Stimulated activated naive B cell treated with anti-CD40 and anti-IgM and Interleukin-4, amounts not matched to agents 10 μg/mL and 1 μg/mL and 100 μg/mL, for 72 hours (primary cell): ENCODE results near the gene ZFYVE9.
"Not testable (repeated sequence)": the region's sequence is repeated elsewhere in the genome, so short reads cannot be mapped to it uniquely, and the experiment has no call there.

Source experiments
- ATAC-seq, 2 donors: fragments of 150-1000 bp; cut with Tn5 transposase; replicated peaks; 2 replicates each; pipeline ENCODE4 v1.10.0; 2021; ENCODE audit warnings: moderate library complexity in 1 of 2
- DNase-seq: peaks from one replicate; pipeline ENCODE4 v3.0.0; 2021
- H3K27ac Mint-ChIP-seq: one replicate; pipeline ENCODE4 v1.8.0; 2022; ENCODE audit warnings: mild to moderate bottlenecking, mixed read lengths
- H3K27me3 Mint-ChIP-seq, 2 donors: one replicate each; pipeline ENCODE4 v1.8.0; 2022; ENCODE audit warnings: mixed read lengths in 2 of 2
- H3K36me3 Mint-ChIP-seq, 2 donors: one replicate each; pipeline ENCODE4 v1.8.0; 2022; ENCODE audit warnings: mixed read lengths in 2 of 2, mild to moderate bottlenecking in 1 of 2
- H3K4me1 Mint-ChIP-seq, 2 donors: one replicate each; pipeline ENCODE4 v1.8.0; 2022; ENCODE audit warnings: mixed read lengths in 2 of 2, mild to moderate bottlenecking in 1 of 2
- H3K4me3 Mint-ChIP-seq, 2 donors: one replicate each; pipeline ENCODE4 v1.8.0; 2022; ENCODE audit warnings: mild to moderate bottlenecking in 2 of 2, mixed read lengths in 2 of 2, moderate library complexity in 1 of 2
- H3K9me3 Mint-ChIP-seq, 2 donors: one replicate each; pipeline ENCODE4 v1.8.0; 2022; ENCODE audit warnings: mixed read lengths in 2 of 2, mild to moderate bottlenecking in 1 of 2

ZFYVE9 gene

DNA sequence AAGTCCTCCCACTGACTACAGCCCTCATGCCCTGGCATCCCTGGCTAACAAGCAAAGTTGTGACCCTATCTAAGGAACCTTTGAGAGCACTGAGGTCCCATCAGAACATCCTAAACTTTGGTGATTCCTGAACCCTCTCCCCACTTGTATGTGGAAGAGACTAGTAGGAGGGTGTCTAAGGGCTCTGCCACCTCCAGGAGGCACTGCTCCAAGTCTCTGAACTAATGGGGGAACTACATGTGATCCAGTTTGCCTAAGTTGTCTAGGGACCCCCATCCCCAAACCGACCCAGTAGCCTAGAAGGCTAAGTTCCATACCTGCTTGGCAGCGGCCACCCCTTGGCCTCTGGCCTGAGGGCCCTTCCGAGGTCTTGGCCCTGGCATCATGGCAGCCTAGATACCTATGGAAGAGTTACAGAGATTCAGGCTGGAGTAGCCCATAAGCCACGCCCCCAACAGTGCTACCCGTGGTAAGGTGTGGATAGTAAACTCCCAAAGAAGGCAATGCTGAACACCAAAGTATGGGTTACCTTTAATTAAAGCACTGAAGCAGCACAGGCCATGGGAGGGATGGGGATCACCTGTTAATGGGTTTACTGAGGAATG is 222.4 kb downstream of the ZFYVE9 start:
- ATAC-seq (no peak), DNase-seq (no peak)
- H3K9me3 Mint-ChIP-seq: no peaks in the 10 kb centered on the region
- peaks cover 35 to 37% of the 10 kb centered on the region in 2 donors for H3K36me3 Mint-ChIP-seq
- peak overlapping the region; percentile 14 for H3K27ac Mint-ChIP-seq
- H3K4me3 Mint-ChIP-seq: peak overlapping the region; percentile 61 to 63
- H3K4me1 Mint-ChIP-seq: peaks cover 11 to 39% of the 10 kb centered on the region in 2 donors
- H3K27me3 Mint-ChIP-seq: peaks cover 4 to 6% of the 10 kb centered on the region in 2 donors

DNA sequence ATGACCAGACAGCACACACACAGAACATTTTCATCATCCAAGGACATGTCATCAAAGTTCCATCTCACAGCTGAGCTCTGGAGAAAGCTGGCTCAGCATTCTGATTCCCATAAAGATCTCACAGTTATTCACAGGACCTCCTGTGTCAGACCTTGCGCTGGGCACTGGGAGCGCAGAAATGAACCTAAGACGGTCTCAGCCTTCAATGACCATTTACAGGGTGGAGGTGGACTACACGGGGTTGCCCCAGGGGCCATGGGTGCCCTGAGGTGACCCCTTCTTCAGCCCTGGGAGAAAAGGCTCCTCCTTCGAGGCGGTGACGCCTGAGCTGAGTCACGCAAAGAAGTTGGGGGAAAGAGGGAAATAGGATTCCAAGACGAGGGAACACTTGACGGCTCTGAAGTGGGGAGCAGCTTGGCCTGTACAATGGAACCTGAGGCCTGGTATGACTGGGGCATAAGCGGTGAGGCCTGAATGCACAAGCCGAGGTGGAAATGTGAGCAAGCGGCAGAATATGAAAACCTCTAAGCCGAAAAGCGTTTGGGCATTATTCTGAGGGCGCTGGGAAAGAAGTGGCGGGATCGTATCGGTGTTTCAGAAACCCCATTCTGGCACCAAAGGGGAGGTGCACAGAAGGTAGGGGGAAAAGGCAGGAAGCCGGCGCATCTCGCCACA is 223.3 kb downstream of the ZFYVE9 start:
- Mint-ChIP-seq H3K36me3 (peaks cover 30 to 35% of the 10 kb centered on the region in 2 donors), H3K4me3 (peak overlapping the region; percentile 93), H3K27ac (peak overlapping the region; percentile 96), H3K27me3 (peaks cover 4 to 6% of the 10 kb centered on the region in 2 donors), H3K9me3 (no peaks in the 10 kb centered on the region), H3K4me1 (peaks cover 11 to 39% of the 10 kb centered on the region in 2 donors)
- peak in 1 of 2 donors; percentile 2 for ATAC-seq
- DNase-seq: no peak

DNA sequence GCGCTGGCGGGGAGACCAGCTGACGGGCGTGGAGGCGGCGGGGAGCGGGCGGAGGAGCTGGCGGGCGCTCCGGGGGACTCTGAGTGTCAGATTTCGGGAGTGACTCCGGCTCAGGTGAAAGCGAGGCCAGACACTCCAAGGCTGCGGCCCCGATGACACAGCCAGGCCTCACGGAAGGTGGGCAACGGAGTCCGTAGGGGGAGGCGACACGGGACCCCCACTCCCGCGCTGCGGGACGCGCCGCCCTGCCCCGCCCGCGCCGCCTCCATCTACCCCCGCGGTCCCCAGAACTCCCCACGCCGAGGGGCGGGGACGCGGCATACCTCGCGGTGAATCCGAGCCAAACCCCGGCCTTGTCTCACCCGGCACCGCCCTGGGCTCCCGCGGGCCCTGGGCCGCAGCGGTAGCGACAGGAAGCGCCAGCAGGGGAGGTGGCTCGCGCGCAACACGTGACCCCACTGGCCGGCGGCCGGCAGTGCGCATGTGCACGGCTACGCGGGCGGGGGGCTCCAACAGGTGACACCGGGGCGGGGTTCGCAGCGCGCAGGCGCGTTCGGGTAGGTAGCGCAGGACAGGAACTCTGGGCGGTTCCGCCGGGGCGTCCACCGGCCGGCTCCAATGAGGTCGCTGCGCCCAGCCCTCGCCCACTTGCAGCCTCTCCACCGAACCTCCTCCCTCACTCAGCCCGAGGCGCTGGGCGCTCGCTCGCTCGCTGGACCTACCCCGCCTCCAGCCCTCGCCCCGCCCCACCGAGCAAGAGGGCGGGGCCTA is 224.0 kb downstream of the ZFYVE9 start, which contains the start of gene CC2D1B:
TSS of gene CC2D1B (minus strand) at position 460 of the 771 bp plus-strand sequence. CDS start 1,585 bp downstream, outside the sequence.
- no peaks in the 10 kb centered on the region for H3K9me3 Mint-ChIP-seq
- H3K4me1 Mint-ChIP-seq: peaks cover 11 to 39% of the 10 kb centered on the region in 2 donors
- ATAC-seq (peak; percentile 95 to 96), DNase-seq (peak; percentile 100)
- H3K27ac Mint-ChIP-seq: peak within 1 kb of the TSS; percentile 96
- H3K36me3 Mint-ChIP-seq: peaks cover 27 to 34% of the 10 kb centered on the region in 2 donors
- H3K27me3 Mint-ChIP-seq: peaks cover 4 to 6% of the 10 kb centered on the region in 2 donors
- H3K4me3 Mint-ChIP-seq: peak within 1 kb of the TSS; percentile 93

DNA sequence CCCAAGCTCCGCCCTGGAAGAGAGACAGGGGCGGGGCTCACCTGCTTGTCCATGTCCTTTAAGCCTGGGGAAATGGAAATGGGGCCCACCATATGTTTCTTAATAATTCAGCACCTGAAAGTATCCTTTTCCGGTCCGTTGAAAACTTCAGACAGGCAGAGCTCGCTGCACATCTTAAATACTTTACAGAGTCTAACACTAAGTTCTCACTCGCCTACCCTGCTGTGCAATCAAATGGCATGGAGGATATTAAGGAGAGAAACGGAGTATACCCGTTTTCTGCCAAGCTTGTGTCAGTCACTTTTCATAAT is 224.6 kb downstream of the ZFYVE9 start:
- Mint-ChIP-seq H3K9me3 (no peaks in the 10 kb centered on the region), H3K36me3 (peaks cover 23 to 31% of the 10 kb centered on the region in 2 donors), H3K27ac (peak overlapping the region; percentile 96), H3K27me3 (peaks cover 4 to 6% of the 10 kb centered on the region in 2 donors), H3K4me1 (peaks cover 11 to 34% of the 10 kb centered on the region in 2 donors), H3K4me3 (peak overlapping the region; percentile 93)
- no peak for ATAC-seq
- no peak for DNase-seq

DNA sequence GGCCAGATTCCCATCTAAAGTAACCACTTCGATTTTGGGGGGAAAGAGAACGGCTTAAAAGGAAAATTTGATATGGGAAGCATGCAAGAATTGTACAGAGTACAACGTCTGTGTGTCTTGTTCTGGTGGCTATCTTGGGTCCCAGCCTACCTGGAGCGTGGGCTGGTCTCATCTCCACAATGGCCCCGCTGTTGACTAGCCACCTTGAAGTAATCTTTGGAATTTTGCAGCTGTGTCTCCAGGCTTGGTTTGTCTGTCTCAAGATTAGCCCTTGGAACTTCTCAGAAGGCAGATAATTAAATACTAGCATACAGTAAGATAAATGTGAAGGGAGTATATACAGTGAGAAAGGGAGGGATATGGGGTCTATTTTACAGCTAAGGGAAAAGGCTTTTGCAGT is 225.4 kb downstream of the ZFYVE9 start:
- Mint-ChIP-seq H3K4me1 (peaks cover 11 to 28% of the 10 kb centered on the region in 2 donors), H3K4me3 (peak overlapping the region in 1 of 2 donors; percentile 32)

DNA sequence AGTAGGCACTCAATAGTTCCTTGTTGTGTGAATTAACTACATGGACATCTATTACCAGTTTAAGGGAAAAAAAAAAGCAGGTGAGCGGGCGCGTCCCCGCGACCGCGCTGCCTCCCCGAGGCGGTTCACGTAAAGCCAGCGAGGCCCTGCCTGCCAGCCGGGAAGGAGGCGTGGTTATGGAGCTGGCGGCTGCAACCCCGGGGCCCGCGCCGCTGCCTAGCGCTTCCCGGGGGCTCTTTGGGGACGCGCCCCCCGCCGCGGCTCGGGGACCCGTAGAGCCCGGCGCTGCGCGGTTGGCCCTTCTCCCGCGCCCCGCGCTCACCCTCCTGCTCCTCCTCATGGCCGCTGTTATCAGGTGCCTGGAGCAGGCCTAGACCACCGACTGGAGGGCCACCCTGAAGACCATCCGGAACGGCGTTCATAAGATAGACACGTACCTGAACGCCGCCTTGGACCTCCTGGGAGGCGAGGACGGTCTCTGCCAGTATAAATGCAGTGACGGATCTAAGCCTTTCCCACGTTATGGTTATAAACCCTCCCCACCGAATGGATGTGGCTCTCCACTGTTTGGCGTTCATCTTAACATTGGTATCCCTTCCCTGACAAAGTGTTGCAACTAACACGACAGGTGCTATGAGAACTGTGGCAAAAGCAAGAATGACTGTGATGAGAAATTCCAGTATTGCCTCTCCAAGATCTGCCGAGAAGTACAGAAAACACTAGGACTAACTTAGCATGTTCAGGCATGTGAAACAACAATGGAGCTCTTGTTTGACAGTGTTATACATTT is 226.7 kb downstream of the ZFYVE9 start:
- peak; percentile 27 for DNase-seq
- ATAC-seq: no peak
- Mint-ChIP-seq H3K4me1 (peaks cover 11 to 22% of the 10 kb centered on the region in 2 donors), H3K27me3 (peaks cover 4 to 6% of the 10 kb centered on the region in 2 donors), H3K36me3 (peaks cover 13 to 20% of the 10 kb centered on the region in 2 donors), H3K4me3 (peak overlapping the region; percentile 67 to 69), H3K9me3 (no peaks in the 10 kb centered on the region), H3K27ac (no peak overlapping the region)

More for the DNA sequence above, 225.4 kb downstream of the ZFYVE9 start:
- Mint-ChIP-seq H3K27ac (no peak overlapping the region), H3K36me3 (peaks cover 16 to 23% of the 10 kb centered on the region in 2 donors), H3K27me3 (peaks cover 4 to 6% of the 10 kb centered on the region in 2 donors), H3K9me3 (no peaks in the 10 kb centered on the region)
- no peak for DNase-seq
- no peak for ATAC-seq

DNA sequence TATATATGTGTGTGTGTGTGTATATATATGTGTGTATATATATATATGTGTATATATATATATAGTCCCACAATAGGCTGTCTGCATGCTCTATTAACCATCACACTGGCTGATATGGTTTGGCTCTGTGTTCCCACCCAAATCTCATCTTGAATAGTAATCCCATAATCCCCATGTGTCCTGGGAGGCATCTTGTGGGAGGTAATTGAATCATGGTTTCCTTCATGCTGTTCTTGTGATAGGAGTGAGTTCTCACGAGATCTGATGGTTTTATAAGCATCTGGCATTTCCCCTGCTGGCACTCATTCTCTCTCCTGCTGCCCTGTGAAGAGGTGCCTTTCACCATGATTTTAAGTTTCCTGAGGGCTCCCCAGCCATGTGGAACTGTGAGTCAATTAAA is 228.0 kb downstream of the ZFYVE9 start:
- not testable (repeated sequence) for H3K27me3 Mint-ChIP-seq, ATAC-seq, H3K27ac Mint-ChIP-seq, DNase-seq, H3K4me3 Mint-ChIP-seq, H3K9me3 Mint-ChIP-seq
- peaks cover 12 to 33% of the 10 kb centered on the region in 2 donors for H3K36me3 Mint-ChIP-seq
- H3K4me1 Mint-ChIP-seq: peaks cover 6 to 13% of the 10 kb centered on the region in 2 donors

DNA sequence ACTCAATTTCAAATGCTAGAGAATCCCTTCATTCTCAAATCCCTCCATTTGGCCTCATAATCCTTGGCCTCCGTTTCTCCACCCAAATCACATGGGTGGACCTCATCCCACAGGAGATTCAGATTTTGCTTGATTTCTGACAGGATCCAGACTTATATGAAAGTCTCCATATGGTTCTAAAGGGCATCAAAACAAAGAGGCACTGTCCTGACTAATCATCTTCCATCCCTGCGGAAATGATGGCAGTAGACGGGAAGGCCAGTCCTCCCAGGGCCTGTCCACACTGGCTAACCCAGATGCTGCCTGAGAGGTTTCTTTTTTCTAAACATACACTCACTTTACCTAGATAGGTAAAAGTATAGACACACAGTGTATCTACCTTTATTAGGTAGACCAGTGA is 243.5 kb downstream of the ZFYVE9 start:
- no peak overlapping the region for H3K27ac Mint-ChIP-seq

DNA sequence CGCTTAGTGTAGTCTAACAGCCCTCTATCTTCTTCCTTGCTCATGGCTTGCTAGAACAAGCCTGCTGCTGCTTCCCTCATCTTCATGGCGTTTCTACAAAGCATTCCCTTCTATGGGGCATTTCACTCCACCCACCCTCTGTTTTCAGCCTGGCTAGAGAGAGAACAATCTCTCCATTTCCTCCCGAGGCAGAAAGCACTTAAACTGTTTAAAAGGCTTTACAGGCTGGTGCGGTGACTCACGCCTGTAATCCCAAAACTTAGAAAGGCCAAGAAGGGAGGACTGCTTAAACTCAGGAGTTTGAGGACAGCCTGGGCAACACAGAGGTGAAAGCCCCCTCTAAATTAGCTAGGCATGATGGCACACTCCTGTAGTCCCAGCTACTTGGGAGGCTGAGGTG is 244.6 kb downstream of the ZFYVE9 start:
- H3K4me1 Mint-ChIP-seq: no peaks in the 10 kb centered on the region

More for the DNA sequence above, 243.5 kb downstream of the ZFYVE9 start:
- Mint-ChIP-seq H3K9me3 (no peaks in the 10 kb centered on the region), H3K27me3 (no peaks in the 10 kb centered on the region), H3K4me3 (no peak overlapping the region), H3K4me1 (no peaks in the 10 kb centered on the region), H3K36me3 (peaks cover 32 to 52% of the 10 kb centered on the region in 2 donors)
- DNase-seq (no peak), ATAC-seq (no peak)

DNA sequence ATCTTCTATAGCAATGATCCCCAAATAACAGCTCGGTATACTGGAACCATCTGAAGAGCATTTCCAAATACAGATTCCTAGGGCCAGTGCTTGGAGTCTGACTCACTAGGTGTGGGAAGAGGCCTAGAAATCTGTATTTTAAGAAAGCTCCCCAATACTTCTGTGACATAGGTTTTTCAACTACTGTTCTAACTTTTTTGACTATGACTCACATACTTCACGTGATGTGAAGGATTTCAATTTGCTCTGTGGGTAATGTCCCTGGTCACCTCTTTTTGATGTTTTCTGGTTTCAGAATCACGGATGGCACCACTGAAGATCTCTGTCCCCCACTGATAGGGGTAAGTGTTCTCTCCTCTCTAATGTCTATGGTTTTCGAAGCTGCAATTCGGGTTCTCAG is 251.3 kb downstream of the ZFYVE9 start:
- Mint-ChIP-seq H3K27me3 (no peaks in the 10 kb centered on the region), H3K4me1 (no peaks in the 10 kb centered on the region), H3K36me3 (peaks cover 30 to 65% of the 10 kb centered on the region in 2 donors), H3K27ac (no peak overlapping the region), H3K4me3 (no peak overlapping the region), H3K9me3 (no peaks in the 10 kb centered on the region)
- no peak for DNase-seq
- ATAC-seq: no peak

More for the DNA sequence above, 244.6 kb downstream of the ZFYVE9 start:
- Mint-ChIP-seq H3K9me3 (no peaks in the 10 kb centered on the region), H3K36me3 (peaks cover 28 to 53% of the 10 kb centered on the region in 2 donors), H3K27me3 (no peaks in the 10 kb centered on the region), H3K4me3 (no peak overlapping the region), H3K27ac (no peak overlapping the region)
- DNase-seq: no peak
- ATAC-seq: no peak
